ENCODE measurements around the gene DSCAM. TPM values are rescaled to one million over a fixed set of nuclear protein-coding genes. Genes with fewer than 3 reads are reported as not detected.

The DSCAM gene
- total RNA-seq, 4 donors from 2014 or later = not detected

GRCh38 chr21:40569357-40569756, 277.6 kb downstream of the DSCAM start:
- 44 to 54% methylated on average over 7 of the region's 7 CpGs for WGBS, 2 donors (ENCODE audit: low coverage in 1 of 2)
- no peak for ATAC-seq
- TF ChIP-seq POLR2A (IDR thresholded peaks at IDR 0.05) (no peak), EP300 (IDR thresholded peaks at IDR 0.05) (no peak), POLR2AphosphoS5 (IDR thresholded peaks at IDR 0.05) (no peak)
- TF ChIP-seq, protein P1, sequence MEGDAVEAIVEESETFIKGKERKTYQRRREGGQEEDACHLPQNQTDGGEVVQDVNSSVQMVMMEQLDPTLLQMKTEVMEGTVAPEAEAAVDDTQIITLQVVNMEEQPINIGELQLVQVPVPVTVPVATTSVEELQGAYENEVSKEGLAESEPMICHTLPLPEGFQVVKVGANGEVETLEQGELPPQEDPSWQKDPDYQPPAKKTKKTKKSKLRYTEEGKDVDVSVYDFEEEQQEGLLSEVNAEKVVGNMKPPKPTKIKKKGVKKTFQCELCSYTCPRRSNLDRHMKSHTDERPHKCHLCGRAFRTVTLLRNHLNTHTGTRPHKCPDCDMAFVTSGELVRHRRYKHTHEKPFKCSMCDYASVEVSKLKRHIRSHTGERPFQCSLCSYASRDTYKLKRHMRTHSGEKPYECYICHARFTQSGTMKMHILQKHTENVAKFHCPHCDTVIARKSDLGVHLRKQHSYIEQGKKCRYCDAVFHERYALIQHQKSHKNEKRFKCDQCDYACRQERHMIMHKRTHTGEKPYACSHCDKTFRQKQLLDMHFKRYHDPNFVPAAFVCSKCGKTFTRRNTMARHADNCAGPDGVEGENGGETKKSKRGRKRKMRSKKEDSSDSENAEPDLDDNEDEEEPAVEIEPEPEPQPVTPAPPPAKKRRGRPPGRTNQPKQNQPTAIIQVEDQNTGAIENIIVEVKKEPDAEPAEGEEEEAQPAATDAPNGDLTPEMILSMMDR (IDR thresholded peaks at IDR 0.05) = no peak

GRCh38 chr21:40568807-40569206, 278.2 kb downstream of the DSCAM start:
- Histone ChIP-seq H3K27ac (no peak overlapping the region), H3K4me3 (no peak overlapping the region), H3K36me3 (no peaks in the 10 kb centered on the region), H3K9me3 (no peaks in the 10 kb centered on the region), H3K27me3 (peaks cover 18% of the 10 kb centered on the region), H3K4me1 (no peaks in the 10 kb centered on the region)
- ATAC-seq = no peak
- TF ChIP-seq, protein P1 (IDR thresholded peaks at IDR 0.05) = no peak
- TF ChIP-seq EP300 (IDR thresholded peaks at IDR 0.05) (no peak), POLR2AphosphoS5 (IDR thresholded peaks at IDR 0.05) (no peak), POLR2A (IDR thresholded peaks at IDR 0.05) (no peak)
- WGBS, 2 donors (ENCODE audit: low coverage in 1 of 2) = 20 to 40% methylated on average over 1 of the region's 1 CpG

More at GRCh38 chr21:40569357-40569756, 277.6 kb downstream of the DSCAM start:
- no peaks in the 10 kb centered on the region for H3K9me3 ChIP-seq
- peaks cover 18% of the 10 kb centered on the region for H3K27me3 ChIP-seq
- no peaks in the 10 kb centered on the region for H3K36me3 ChIP-seq
- no peak overlapping the region for H3K27ac ChIP-seq
- H3K4me3 ChIP-seq = no peak overlapping the region
- H3K4me1 ChIP-seq = no peaks in the 10 kb centered on the region

GRCh38 chr21:40567501-40567900, 279.5 kb downstream of the DSCAM start:
- H3K4me1 ChIP-seq = no peaks in the 10 kb centered on the region
- H3K27ac ChIP-seq = no peak overlapping the region
- peaks cover 18% of the 10 kb centered on the region for H3K27me3 ChIP-seq
- WGBS, 2 donors (ENCODE audit: low coverage in 1 of 2) = 45 to 54% methylated on average over 3 of the region's 3 CpGs
- TF ChIP-seq POLR2A (IDR thresholded peaks at IDR 0.05) (no peak), POLR2AphosphoS5 (IDR thresholded peaks at IDR 0.05) (no peak), EP300 (IDR thresholded peaks at IDR 0.05) (no peak)
- TF ChIP-seq, protein P1 (IDR thresholded peaks at IDR 0.05) = no peak
- no peaks in the 10 kb centered on the region for H3K36me3 ChIP-seq
- H3K9me3 ChIP-seq = no peaks in the 10 kb centered on the region
- no peak overlapping the region for H3K4me3 ChIP-seq
- ATAC-seq = no peak

- peaks cover 18% of the 10 kb centered on the region for H3K27me3 ChIP-seq
- WGBS, 2 donors (ENCODE audit: low coverage in 1 of 2) = 67 to 90% methylated on average over 1 of the region's 1 CpG
- no peaks in the 10 kb centered on the region for H3K4me1 ChIP-seq
- ATAC-seq = no peak
- TF ChIP-seq EP300 (IDR thresholded peaks at IDR 0.05) (no peak), POLR2AphosphoS5 (IDR thresholded peaks at IDR 0.05) (no peak), POLR2A (IDR thresholded peaks at IDR 0.05) (no peak)
- TF ChIP-seq, protein P1 (IDR thresholded peaks at IDR 0.05) = no peak
- no peaks in the 10 kb centered on the region for H3K9me3 ChIP-seq
- H3K4me3 ChIP-seq = no peak overlapping the region
- no peak overlapping the region for H3K27ac ChIP-seq
- H3K36me3 ChIP-seq = no peaks in the 10 kb centered on the region
Observed at GRCh38 chr21:40566486-40566885, 280.5 kb downstream of the DSCAM start.

DNA sequence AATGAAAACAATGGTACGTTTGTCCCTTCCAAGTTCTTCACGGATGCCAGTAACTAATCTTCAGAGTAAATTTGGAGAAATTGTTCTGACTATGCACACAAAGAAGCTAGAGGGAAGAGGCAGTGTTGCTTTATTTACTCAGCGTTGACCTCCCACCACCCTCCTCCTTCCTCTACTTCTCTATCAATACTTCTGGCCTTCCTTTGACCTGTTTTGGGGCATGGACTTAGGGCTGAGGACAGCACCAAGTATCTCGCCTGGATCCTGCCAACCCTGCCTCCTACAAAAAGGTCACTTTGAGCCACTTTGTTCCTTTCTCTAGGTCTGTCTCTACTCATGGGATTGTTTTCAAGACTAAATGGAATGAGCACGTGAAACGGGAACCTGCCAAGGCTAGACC, 282.6 kb downstream of the DSCAM start:
- H3K4me1 ChIP-seq = no peaks in the 10 kb centered on the region
- H3K27me3 ChIP-seq = peaks cover 4% of the 10 kb centered on the region
- WGBS, 2 donors (ENCODE audit: low coverage in 1 of 2) = 69% methylated on average over 4 to 6 of the region's 6 CpGs
- ATAC-seq = no peak
- H3K4me3 ChIP-seq = no peak overlapping the region
- TF ChIP-seq POLR2A (IDR thresholded peaks at IDR 0.05) = no peak
- TF ChIP-seq, protein P1 (IDR thresholded peaks at IDR 0.05) = no peak
- no peak for TF ChIP-seq POLR2AphosphoS5 (IDR thresholded peaks at IDR 0.05)
- no peak for TF ChIP-seq EP300 (IDR thresholded peaks at IDR 0.05)
- no peaks in the 10 kb centered on the region for H3K36me3 ChIP-seq
- no peak overlapping the region for H3K27ac ChIP-seq
- H3K9me3 ChIP-seq = no peaks in the 10 kb centered on the region

Measured in gastroesophageal sphincter (tissue), 4 donors.